ENCODE measurements around the gene RABGAP1L. TPM values are rescaled to one million over a fixed set of nuclear protein-coding genes. Genes with fewer than 3 reads are reported as not detected.
"Not testable (repeated sequence)": the region's sequence is repeated elsewhere in the genome, so short reads cannot be mapped to it uniquely, and the experiment has no call there.

Gene RABGAP1L
- total and polyA plus RNA-seq, 11 donors, result 18.6 to 195 (median 98.4) TPM

- peaks cover 0 to 7% (median 0%) of the 10 kb centered on the region in 12 donors for H3K9me3 ChIP-seq
- intact Hi-C loops (cut with DNase I), result no loop called here
- H3K27me3 ChIP-seq, result no peaks in the 10 kb centered on the region
- H3K36me3 ChIP-seq, result no peaks in the 10 kb centered on the region
- H3K4me1 ChIP-seq, result peaks cover 0 to 5% (median 0%) of the 10 kb centered on the region in 12 donors
- no peak overlapping the region for H3K4me3 ChIP-seq
- 86 to 94% (median 92%) methylated on average over 3 of the region's 3 CpGs for WGBS, 4 donors
- H3K27ac ChIP-seq, result no peak overlapping the region
- no peak for ATAC-seq
- TF ChIP-seq CTCF (IDR thresholded peaks at IDR 0.05), result no peak
- no peak for TF ChIP-seq POLR2A (IDR thresholded peaks at IDR 0.05)
- DNase-seq, result no peak
Observed at GRCh38 chr1:174407665-174408064, 248.3 kb downstream of the RABGAP1L start.

DNA sequence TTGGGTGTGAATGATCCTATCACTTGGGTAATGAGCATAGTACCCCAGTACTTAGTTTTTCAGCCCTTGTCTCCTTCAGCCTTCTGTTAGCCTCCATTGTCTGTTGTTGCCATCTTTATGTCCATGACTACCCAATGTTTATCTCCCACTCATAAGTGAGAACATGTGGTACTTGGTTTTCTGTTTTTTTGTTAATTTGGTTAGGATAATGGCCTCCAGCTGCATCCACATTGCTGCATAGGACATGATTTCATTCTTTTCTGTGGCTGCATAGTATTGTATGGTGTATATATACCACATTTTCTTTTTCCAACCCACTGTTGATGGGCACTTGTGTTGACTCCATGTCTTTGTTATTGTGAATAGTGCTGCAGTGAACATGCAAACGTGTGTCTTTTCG, 248.8 kb downstream of the RABGAP1L start:
- DNase-seq (no peak), ATAC-seq (no peak)
- Histone ChIP-seq H3K4me1 (peaks cover 0 to 5% (median 0%) of the 10 kb centered on the region in 12 donors), H3K36me3 (no peaks in the 10 kb centered on the region), H3K27ac (no peak overlapping the region), H3K27me3 (no peaks in the 10 kb centered on the region), H3K9me3 (peaks cover 0 to 7% (median 0%) of the 10 kb centered on the region in 12 donors), H3K4me3 (no peak overlapping the region)
- intact Hi-C loops (cut with DNase I), result no loop called here
- 48 to 76% (median 70%) methylated on average over 2 of the region's 2 CpGs for WGBS, 4 donors
- no peak for TF ChIP-seq POLR2A (IDR thresholded peaks at IDR 0.05)
- TF ChIP-seq CTCF (IDR thresholded peaks at IDR 0.05), result no peak

GRCh38 chr1:174409801-174410200, 250.5 kb downstream of the RABGAP1L start:
- H3K36me3 ChIP-seq, H3K27me3 ChIP-seq, H3K4me3 ChIP-seq, H3K27ac ChIP-seq, DNase-seq, H3K4me1 ChIP-seq, ATAC-seq, H3K9me3 ChIP-seq: not testable (repeated sequence)
- intact Hi-C loops (cut with DNase I), result loop anchor here in 7 of 10 donors (10.0 kb wide), 2 partner anchors 315 to 325 kb away; no protein-coding TSS in a partner anchor
- WGBS, 4 donors, result 88 to 98% (median 93%) methylated on average over 3 of the region's 3 CpGs

- Histone ChIP-seq H3K27me3 (no peaks in the 10 kb centered on the region), H3K9me3 (peaks cover 0 to 7% (median 0%) of the 10 kb centered on the region in 12 donors), H3K4me3 (peak overlapping the region in 3 of 12 donors; percentile 1 to 34 (median 24)), H3K27ac (no peak overlapping the region), H3K4me1 (peaks cover 0 to 5% (median 0%) of the 10 kb centered on the region in 12 donors), H3K36me3 (no peaks in the 10 kb centered on the region)
- 56 to 68% (median 62%) methylated on average over 4 of the region's 4 CpGs for WGBS, 4 donors
- intact Hi-C loops (cut with DNase I), result loop anchor here in 7 of 10 donors (10.0 kb wide), 2 partner anchors 311 to 321 kb away; no protein-coding TSS in a partner anchor
- peak in 3 of 4 donors; percentile 29 to 42 (median 41) for ATAC-seq
- no peak for DNase-seq
- no peak for TF ChIP-seq POLR2A (IDR thresholded peaks at IDR 0.05)
- peak in 10 of 12 donors; percentile 5 to 48 (median 28) for TF ChIP-seq CTCF (IDR thresholded peaks at IDR 0.05)
Observed at GRCh38 chr1:174413632-174414031, 254.3 kb downstream of the RABGAP1L start.

DNA sequence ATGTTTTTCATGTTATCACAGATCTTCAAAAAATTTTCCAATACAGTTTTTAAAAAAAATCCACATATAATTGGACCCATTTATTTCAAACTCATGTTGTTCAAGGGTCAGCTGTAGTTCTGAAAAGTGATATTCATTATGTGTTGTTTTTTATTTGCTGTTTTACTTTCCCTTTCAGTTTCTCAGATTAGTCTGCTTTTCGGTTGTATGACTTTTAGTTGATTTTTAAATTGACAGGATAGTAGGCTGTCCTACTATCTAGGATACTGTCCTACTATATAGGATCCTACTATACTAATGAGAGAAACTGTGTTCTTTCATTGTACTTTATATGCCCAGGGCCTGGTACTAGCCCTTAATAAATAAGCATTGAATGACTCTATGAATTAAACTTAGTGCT, 254.9 kb downstream of the RABGAP1L start:
- Histone ChIP-seq H3K4me1 (peaks cover 0 to 5% (median 0%) of the 10 kb centered on the region in 12 donors), H3K4me3 (peak overlapping the region in 7 of 12 donors; percentile 1 to 34 (median 18)), H3K9me3 (peaks cover 0 to 7% (median 0%) of the 10 kb centered on the region in 12 donors), H3K27ac (peak overlapping the region in 1 of 12 donors; percentile 8), H3K27me3 (no peaks in the 10 kb centered on the region), H3K36me3 (no peaks in the 10 kb centered on the region)
- intact Hi-C loops (cut with DNase I), result loop anchor here in 7 of 10 donors (10.0 kb wide), 2 partner anchors 311 to 321 kb away; no protein-coding TSS in a partner anchor
- no peak for TF ChIP-seq POLR2A (IDR thresholded peaks at IDR 0.05)
- TF ChIP-seq CTCF (IDR thresholded peaks at IDR 0.05), result no peak
- ATAC-seq, result no peak
- WGBS, 4 donors, result 33 to 51% (median 46%) methylated on average over 1 of the region's 1 CpG
- DNase-seq, result no peak
